Measurements from ENCODE around the gene AIFM2. TPM values are rescaled to one million over a fixed set of nuclear protein-coding genes. Genes with fewer than 3 reads are reported as not detected.

AIFM2 gene
- total and polyA plus RNA-seq, 9 of the 15 experiments (the other 6 are each of a cell fraction or from before 2014, with no cell fraction given), result 2.7 to 14.1 (median 9.2) TPM

DNA sequence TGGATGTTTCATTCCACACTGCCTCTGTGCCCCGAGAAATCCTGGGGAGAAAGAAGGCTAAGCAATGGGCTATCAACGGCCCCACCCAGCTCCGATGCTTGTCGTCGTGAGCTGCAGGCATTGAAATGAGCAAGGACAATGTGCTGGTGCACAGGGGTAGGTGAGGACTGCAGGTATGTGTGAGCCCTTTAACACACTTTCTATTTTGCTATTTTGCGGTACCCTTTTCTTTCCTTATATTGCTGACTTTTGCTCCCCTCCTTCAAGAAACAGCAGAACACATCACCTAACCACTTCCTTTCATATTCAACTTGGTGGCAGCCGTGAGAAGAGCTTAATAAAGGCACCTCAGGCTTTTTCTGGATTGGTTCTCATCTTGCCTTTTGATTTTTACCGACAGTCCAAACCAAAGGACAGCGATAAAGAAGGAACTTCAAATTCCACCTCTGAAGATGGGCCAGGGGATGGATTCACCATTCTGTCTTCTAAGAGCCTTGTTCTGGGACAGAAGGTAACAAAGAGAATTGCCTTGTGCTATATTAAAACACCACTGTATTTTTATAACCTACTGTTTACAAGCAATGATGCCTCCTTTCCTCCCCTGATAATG lies 39.2 kb downstream of the AIFM2 start:
- ChIA-PET CTCF (ENCODE audit: low intra/inter-chr PET ratio) (interaction anchor here (0.6 kb wide), 1 partner anchor 568 kb away, joined by 3 read pairs; no protein-coding TSS in a partner anchor), POLR2A (interaction anchor here (1.0 to 1.4 kb wide), 4 partner anchors 13 to 107 kb away, joined by 3 to 7 read pairs (median 4); no protein-coding TSS in a partner anchor)
- Histone ChIP-seq H3K79me2 (ENCODE audit: control insufficient read depth, insufficient read depth, low read length) (no peaks in the 10 kb centered on the region), H3K36me3 (ENCODE audit: control insufficient read depth, insufficient read depth, low read length) (no peaks in the 10 kb centered on the region), H4K20me1 (replicated peaks; ENCODE audit: control insufficient read depth, insufficient read depth, low read length) (no peaks in the 10 kb centered on the region), H3K4me2 (ENCODE audit: insufficient read depth, low read length) (no peak overlapping the region), H3K27ac (ENCODE audit: extremely low read depth, low read depth, low read length) (no peak overlapping the region), H3K9me1 (ENCODE audit: control insufficient read depth, insufficient read depth, low read length) (no peaks in the 10 kb centered on the region), H2AFZ (ENCODE audit: low read depth, low read length) (no peak overlapping the region), H3K27me3 (ENCODE audit: control insufficient read depth in 2 of 2, insufficient read depth in 2 of 2, low read length in 2 of 2) (peaks cover 45 to 48% of the 10 kb centered on the region in 2 experiments), H3K9ac (ENCODE audit: insufficient read depth in 1 of 2, low read depth in 2 of 2, low read length in 2 of 2) (no peak overlapping the region), H3K4me3 (no peak overlapping the region), H3K9me3 (replicated peaks; ENCODE audit: control insufficient read depth, insufficient read depth, low read depth, low read length) (no peaks in the 10 kb centered on the region), H3K4me1 (replicated peaks in 1 of 2; ENCODE audit: control insufficient read depth in 2 of 2, insufficient read depth in 2 of 2, low read length in 2 of 2) (peaks cover 0 to 5% of the 10 kb centered on the region in 2 experiments; a peak in 3 of 5 replicates)
- no peak for DNase-seq (ENCODE audit: extremely low read depth in 1 of 4, low spot score in 3 of 4)
- TF ChIP-seq ZFP36 (IDR thresholded peaks at IDR 0.05; ENCODE audit: low read depth, low read length, partially characterized antibody) (no peak), ZBTB2 (IDR thresholded peaks at IDR 0.05) (no peak), PRDM10 (IDR thresholded peaks at IDR 0.05; ENCODE audit: partially characterized antibody) (no peak), KLF10 (CRISPR knock-in tag; IDR thresholded peaks at IDR 0.05) (no peak), E2F3 (CRISPR knock-in tag; IDR thresholded peaks at IDR 0.05) (no peak)
- no peak for FAIRE-seq
- no peak for ATAC-seq
- in situ Hi-C loops (cut with MboI) (no loop called here), intact Hi-C loops (cut with micrococcal nuclease) (no loop called here)
- BruUV-seq (replicated peaks), result no TSS peak
- WGBS (ENCODE audit: insufficient coverage, low coverage, missing lambda C conversion rate), result 10% methylated on average over 9 of the region's 9 CpGs
